Neural progenitor cell (in vitro differentiated cells): ENCODE data around the gene PLXNB1.

Source experiments
- CTCF ChIP-seq: fragments of 200-600 bp; sonication (generic); IDR thresholded peaks from 2 replicates; pipeline ENCODE4 v1.5.1; 2017; ENCODE audit warnings: antibody characterized with exemption, mild to moderate bottlenecking
- EZH2 ChIP-seq: fragments of 200-600 bp; sonication (generic); IDR thresholded peaks from 2 replicates; pipeline ENCODE4 v1.6.1; 2017; ENCODE audit warnings: antibody characterized with exemption, mild to moderate bottlenecking, moderate library complexity
- EZH2phosphoT487 ChIP-seq: fragments of 200-600 bp; sonication (generic); IDR thresholded peaks from 2 replicates; pipeline ENCODE4 v1.6.1; 2017; ENCODE audit warnings: antibody characterized with exemption

GRCh38 chr3:48416091-48416505 lies 13.8 kb downstream of the PLXNB1 start:
- TF ChIP-seq CTCF (no peak), EZH2 (no peak), EZH2phosphoT487 (no peak)
